ENCODE measurements around the gene DLX6.

- TF ChIP-seq, protein P1, sequence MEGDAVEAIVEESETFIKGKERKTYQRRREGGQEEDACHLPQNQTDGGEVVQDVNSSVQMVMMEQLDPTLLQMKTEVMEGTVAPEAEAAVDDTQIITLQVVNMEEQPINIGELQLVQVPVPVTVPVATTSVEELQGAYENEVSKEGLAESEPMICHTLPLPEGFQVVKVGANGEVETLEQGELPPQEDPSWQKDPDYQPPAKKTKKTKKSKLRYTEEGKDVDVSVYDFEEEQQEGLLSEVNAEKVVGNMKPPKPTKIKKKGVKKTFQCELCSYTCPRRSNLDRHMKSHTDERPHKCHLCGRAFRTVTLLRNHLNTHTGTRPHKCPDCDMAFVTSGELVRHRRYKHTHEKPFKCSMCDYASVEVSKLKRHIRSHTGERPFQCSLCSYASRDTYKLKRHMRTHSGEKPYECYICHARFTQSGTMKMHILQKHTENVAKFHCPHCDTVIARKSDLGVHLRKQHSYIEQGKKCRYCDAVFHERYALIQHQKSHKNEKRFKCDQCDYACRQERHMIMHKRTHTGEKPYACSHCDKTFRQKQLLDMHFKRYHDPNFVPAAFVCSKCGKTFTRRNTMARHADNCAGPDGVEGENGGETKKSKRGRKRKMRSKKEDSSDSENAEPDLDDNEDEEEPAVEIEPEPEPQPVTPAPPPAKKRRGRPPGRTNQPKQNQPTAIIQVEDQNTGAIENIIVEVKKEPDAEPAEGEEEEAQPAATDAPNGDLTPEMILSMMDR (IDR thresholded peaks at IDR 0.05; ENCODE audit: borderline replicate concordance, extremely low read depth, low read length, poor library complexity, severe bottlenecking) = no peak
- TF ChIP-seq EZH2 (IDR thresholded peaks at IDR 0.05; ENCODE audit: borderline replicate concordance, low read depth, low read length, severe bottlenecking) = no peak
These were observed 31.4 kb upstream of the DLX6 start for GRCh38 chr7:96973986-96974385.

Measured in DND-41 (cell line).